ACC112 (cell line): ENCODE results near the gene OR2A5.
"Not testable (repeated sequence)": the region's sequence is repeated elsewhere in the genome, so short reads cannot be mapped to it uniquely, and the experiment has no call there.

Experiments used
- H2AFZ ChIP-seq: fragments of 200-600 bp; sonication (generic); one replicate; pipeline ENCODE4 v1.6.0; 2017; ENCODE audit warnings: antibody characterized with exemption, low read length; ENCODE audit not compliant: unreplicated experiment
- H3K27ac ChIP-seq: fragments of 200-600 bp; sonication (generic); 2 replicates; pipeline ENCODE4 v1.5.1; 2014; ENCODE audit warnings: low read depth, mild to moderate bottlenecking, antibody characterized with exemption, low read length, moderate library complexity
- H3K27me3 ChIP-seq: fragments of 200-600 bp; sonication (generic); 2 replicates; pipeline ENCODE4 v1.6.1; 2014; ENCODE audit warnings: mild to moderate bottlenecking, antibody characterized with exemption, low read length, moderate library complexity, mixed read lengths; ENCODE audit not compliant: insufficient read depth
- H3K36me3 ChIP-seq: fragments of 200-600 bp; sonication (generic); 2 replicates; pipeline ENCODE4 v1.6.1; 2016; ENCODE audit warnings: mild to moderate bottlenecking, antibody characterized with exemption, low read length, moderate library complexity, mixed read lengths; ENCODE audit not compliant: insufficient read depth
- H3K4me1 ChIP-seq: fragments of 200-600 bp; sonication (generic); one replicate; pipeline ENCODE4 v1.6.1; 2016; ENCODE audit warnings: low read length, mixed read lengths; ENCODE audit not compliant: insufficient read depth, unreplicated experiment, control insufficient read depth
- H3K4me3 ChIP-seq: fragments of 200-600 bp; sonication (generic); 2 replicates; pipeline ENCODE4 v1.5.1; 2014; ENCODE audit warnings: mild to moderate bottlenecking, low read depth, low read length
- H3K79me2 ChIP-seq: fragments of 200-600 bp; sonication (generic); one replicate; pipeline ENCODE4 v1.6.0; 2016; ENCODE audit warnings: low read length; ENCODE audit not compliant: control insufficient read depth, unreplicated experiment, insufficient read depth

Gene OR2A5

GRCh38 chr7:144032985-144033709, 15.6 kb upstream of the OR2A5 start:
- Histone ChIP-seq H3K4me3 (no peak overlapping the region), H2AFZ (no peak overlapping the region)

GRCh38 chr7:144035385-144035784, 13.4 kb upstream of the OR2A5 start:
- H2AFZ ChIP-seq: no peak overlapping the region
- no peak overlapping the region for H3K4me3 ChIP-seq
- H3K4me1 ChIP-seq: peaks cover 11% of the 10 kb centered on the region
- no peaks in the 10 kb centered on the region for H3K36me3 ChIP-seq
- H3K27me3 ChIP-seq: no peaks in the 10 kb centered on the region
- H3K27ac ChIP-seq: no peak overlapping the region
- no peaks in the 10 kb centered on the region for H3K79me2 ChIP-seq

More at GRCh38 chr7:144032985-144033709, 15.6 kb upstream of the OR2A5 start:
- Histone ChIP-seq H3K27me3 (no peaks in the 10 kb centered on the region), H3K36me3 (no peaks in the 10 kb centered on the region), H3K79me2 (no peaks in the 10 kb centered on the region), H3K4me1 (peaks cover 12% of the 10 kb centered on the region), H3K27ac (no peak overlapping the region)

GRCh38 chr7:144036302-144036885, 12.4 kb upstream of the OR2A5 start:
- Histone ChIP-seq H3K4me3 (no peak overlapping the region), H3K27me3 (no peaks in the 10 kb centered on the region), H3K79me2 (no peaks in the 10 kb centered on the region), H3K36me3 (no peaks in the 10 kb centered on the region), H3K4me1 (peaks cover 10% of the 10 kb centered on the region), H3K27ac (no peak overlapping the region), H2AFZ (peak overlapping the region; percentile 72)

GRCh38 chr7:144037414-144038035, 11.2 kb upstream of the OR2A5 start:
- no peak overlapping the region for H2AFZ ChIP-seq
- H3K27me3 ChIP-seq: no peaks in the 10 kb centered on the region
- no peaks in the 10 kb centered on the region for H3K79me2 ChIP-seq
- H3K36me3 ChIP-seq: no peaks in the 10 kb centered on the region
- H3K27ac ChIP-seq: no peak overlapping the region
- peaks cover 5% of the 10 kb centered on the region for H3K4me1 ChIP-seq
- H3K4me3 ChIP-seq: no peak overlapping the region

GRCh38 chr7:144038887-144039286, 9.9 kb upstream of the OR2A5 start:
- Histone ChIP-seq H3K4me3 (no peak overlapping the region), H3K4me1 (peaks cover 5% of the 10 kb centered on the region), H3K36me3 (no peaks in the 10 kb centered on the region), H2AFZ (no peak overlapping the region), H3K27me3 (no peaks in the 10 kb centered on the region), H3K79me2 (no peaks in the 10 kb centered on the region), H3K27ac (no peak overlapping the region)

- Histone ChIP-seq H3K4me1 (no peaks in the 10 kb centered on the region), H3K36me3 (no peaks in the 10 kb centered on the region), H3K27me3 (peaks cover 11% of the 10 kb centered on the region), H3K4me3 (no peak overlapping the region), H3K27ac (no peak overlapping the region), H2AFZ (no peak overlapping the region), H3K79me2 (no peaks in the 10 kb centered on the region)
These were observed 743 bp downstream of the OR2A5 start for GRCh38 chr7:144049491-144049890.

GRCh38 chr7:144050093-144050492, 1.3 kb downstream of the OR2A5 start:
- no peak overlapping the region for H3K4me3 ChIP-seq

GRCh38 chr7:144050884-144051283, 2.1 kb downstream of the OR2A5 start:
- not testable (repeated sequence) for H2AFZ ChIP-seq, H3K36me3 ChIP-seq, H3K27ac ChIP-seq, H3K4me3 ChIP-seq, H3K79me2 ChIP-seq, H3K4me1 ChIP-seq
- peaks cover 11% of the 10 kb centered on the region for H3K27me3 ChIP-seq

More at GRCh38 chr7:144050093-144050492, 1.3 kb downstream of the OR2A5 start:
- H3K27me3 ChIP-seq: peaks cover 11% of the 10 kb centered on the region
- H3K36me3 ChIP-seq: no peaks in the 10 kb centered on the region
- H3K4me1 ChIP-seq: no peaks in the 10 kb centered on the region
- no peaks in the 10 kb centered on the region for H3K79me2 ChIP-seq
- H2AFZ ChIP-seq: no peak overlapping the region
- no peak overlapping the region for H3K27ac ChIP-seq

GRCh38 chr7:144057954-144058353, 9.2 kb downstream of the OR2A5 start:
- H3K27ac ChIP-seq: no peak overlapping the region
- H3K36me3 ChIP-seq: no peaks in the 10 kb centered on the region
- no peaks in the 10 kb centered on the region for H3K27me3 ChIP-seq
- H2AFZ ChIP-seq: no peak overlapping the region
- H3K4me1 ChIP-seq: no peaks in the 10 kb centered on the region
- no peaks in the 10 kb centered on the region for H3K79me2 ChIP-seq
- no peak overlapping the region for H3K4me3 ChIP-seq

GRCh38 chr7:144063710-144064109, 15.0 kb downstream of the OR2A5 start:
- H3K36me3 ChIP-seq: no peaks in the 10 kb centered on the region
- H2AFZ ChIP-seq: no peak overlapping the region
- no peaks in the 10 kb centered on the region for H3K4me1 ChIP-seq
- H3K27me3 ChIP-seq: peaks cover 6% of the 10 kb centered on the region; the same call in 1 of the 2 replicates
- no peak overlapping the region for H3K4me3 ChIP-seq
- H3K27ac ChIP-seq: no peak overlapping the region
- no peaks in the 10 kb centered on the region for H3K79me2 ChIP-seq

GRCh38 chr7:144069511-144069910, 20.8 kb downstream of the OR2A5 start, which contains the start of gene OR2A25:
Gene OR2A25, plus strand, starts transcription at chr7:144069811. Its CDS starts 4,409 bp downstream, at chr7:144074220.
- Histone ChIP-seq H3K27me3 (peaks cover 18% of the 10 kb centered on the region; the same call in 1 of the 2 replicates), H3K4me3 (no peak within 1 kb of the TSS), H3K27ac (no peak within 1 kb of the TSS), H3K79me2 (no peaks in the 10 kb centered on the region), H2AFZ (no peak within 1 kb of the TSS), H3K36me3 (no peaks in the 10 kb centered on the region), H3K4me1 (no peaks in the 10 kb centered on the region)
